ENCODE data around the gene LAMTOR2. TPM values are rescaled to one million over a fixed set of nuclear protein-coding genes. Genes with fewer than 3 reads are reported as not detected.

LAMTOR2 gene
- total RNA-seq, 1 experiment from 2014 or later, result 49.4 TPM

- H3K4me3 Mint-ChIP-seq (ENCODE audit: unreplicated experiment), result no peak overlapping the region
- intact Hi-C loops (cut with micrococcal nuclease; ENCODE audit: unreplicated experiment), result loop anchor here (5.0 kb wide), 1 partner anchor 58 kb away; no protein-coding TSS in a partner anchor
- peaks cover 8% of the 10 kb centered on the region for H3K4me1 Mint-ChIP-seq (ENCODE audit: low read depth, unreplicated experiment)
- no peak for TF ChIP-seq CTCF (IDR thresholded peaks at IDR 0.05; ENCODE audit: insufficient read depth in 1 of 2, low read depth in 1 of 2, low read length in 1 of 2, severe bottlenecking in 1 of 2, unreplicated experiment in 1 of 2)
- H3K27ac Mint-ChIP-seq (ENCODE audit: unreplicated experiment), result no peak overlapping the region
- no peaks in the 10 kb centered on the region for H3K9me3 ChIP-seq
- no peak for DNase-seq
- ChIA-PET POLR2A (no interaction called here), CTCF (interaction anchor here (0.7 kb wide), 1 partner anchor 88 kb away, joined by 3 read pairs; no protein-coding TSS in a partner anchor)
- no TSS peak for BruUV-seq (replicated peaks)
- peaks cover 66% of the 10 kb centered on the region for H3K36me3 Mint-ChIP-seq (ENCODE audit: insufficient read depth, unreplicated experiment)
- H3K4me1 ChIP-seq, result no peaks in the 10 kb centered on the region
- H3K9me3 Mint-ChIP-seq (ENCODE audit: unreplicated experiment), result no peaks in the 10 kb centered on the region
- no peaks in the 10 kb centered on the region for H3K27me3 ChIP-seq (replicated peaks; ENCODE audit: control insufficient read depth, insufficient read depth, low read length)
- peaks cover 3% of the 10 kb centered on the region; the same call in 1 of the 2 replicates for H3K36me3 ChIP-seq (ENCODE audit: control insufficient read depth, insufficient read depth, low read length)
- no peak overlapping the region for H3K4me3 ChIP-seq (ENCODE audit: low read depth, low read length)
- no peaks in the 10 kb centered on the region for H3K27me3 Mint-ChIP-seq (ENCODE audit: insufficient read depth, unreplicated experiment)
Measured at GRCh38 chr1:156065212-156065611, 10.6 kb downstream of the LAMTOR2 start.

GRCh38 chr1:156065871-156066270 lies 11.3 kb downstream of the LAMTOR2 start:
- peaks cover 3% of the 10 kb centered on the region; the same call in 1 of the 2 replicates for H3K36me3 ChIP-seq (ENCODE audit: control insufficient read depth, insufficient read depth, low read length)
- CTCF ChIA-PET, result interaction anchor here (0.7 to 1.1 kb wide), 9 partner anchors 40 to 435 kb away, joined by 3 to 8 read pairs (median 3); partner anchors contain the start of genes ARHGEF2 and KHDC4
- peaks cover 70% of the 10 kb centered on the region for H3K36me3 Mint-ChIP-seq (ENCODE audit: insufficient read depth, unreplicated experiment)

GRCh38 chr1:156067262-156067661 lies 12.7 kb downstream of the LAMTOR2 start:
- ChIA-PET POLR2A (no interaction called here), CTCF (interaction anchor here (1.2 kb wide), 1 partner anchor 70 kb away, joined by 4 read pairs; no protein-coding TSS in a partner anchor)
- no TSS peak for BruUV-seq (replicated peaks)
- Mint-ChIP-seq H3K9me3 (ENCODE audit: unreplicated experiment) (no peaks in the 10 kb centered on the region), H3K4me1 (ENCODE audit: low read depth, unreplicated experiment) (peaks cover 2% of the 10 kb centered on the region), H3K27ac (ENCODE audit: unreplicated experiment) (no peak overlapping the region), H3K27me3 (ENCODE audit: insufficient read depth, unreplicated experiment) (no peaks in the 10 kb centered on the region), H3K4me3 (ENCODE audit: unreplicated experiment) (no peak overlapping the region), H3K36me3 (ENCODE audit: insufficient read depth, unreplicated experiment) (peaks cover 74% of the 10 kb centered on the region)
- TF ChIP-seq CTCF (IDR thresholded peaks at IDR 0.05; ENCODE audit: insufficient read depth in 1 of 2, low read depth in 1 of 2, low read length in 1 of 2, severe bottlenecking in 1 of 2, unreplicated experiment in 1 of 2), result no peak
- intact Hi-C loops (cut with micrococcal nuclease; ENCODE audit: unreplicated experiment), result loop anchor here (5.0 kb wide), 1 partner anchor 60 kb away; no protein-coding TSS in a partner anchor
- no peak overlapping the region for H3K4me3 ChIP-seq (ENCODE audit: low read depth, low read length)
- H3K4me1 ChIP-seq, result no peaks in the 10 kb centered on the region
- peaks cover 4% of the 10 kb centered on the region; the same call in 1 of the 2 replicates for H3K36me3 ChIP-seq (ENCODE audit: control insufficient read depth, insufficient read depth, low read length)
- H3K27me3 ChIP-seq (replicated peaks; ENCODE audit: control insufficient read depth, insufficient read depth, low read length), result no peaks in the 10 kb centered on the region
- DNase-seq, result no peak
- H3K9me3 ChIP-seq, result no peaks in the 10 kb centered on the region

More at GRCh38 chr1:156065871-156066270, 11.3 kb downstream of the LAMTOR2 start:
- no peak overlapping the region for H3K4me3 Mint-ChIP-seq (ENCODE audit: unreplicated experiment)
- BruUV-seq (replicated peaks), result no TSS peak
- Histone ChIP-seq H3K4me1 (no peaks in the 10 kb centered on the region), H3K27me3 (replicated peaks; ENCODE audit: control insufficient read depth, insufficient read depth, low read length) (no peaks in the 10 kb centered on the region), H3K9me3 (no peaks in the 10 kb centered on the region), H3K4me3 (ENCODE audit: low read depth, low read length) (no peak overlapping the region)
- intact Hi-C loops (cut with micrococcal nuclease; ENCODE audit: unreplicated experiment), result loop anchor here (5.0 kb wide), 1 partner anchor 59 kb away; no protein-coding TSS in a partner anchor
- H3K4me1 Mint-ChIP-seq (ENCODE audit: low read depth, unreplicated experiment), result peaks cover 8% of the 10 kb centered on the region
- no peak for TF ChIP-seq CTCF (IDR thresholded peaks at IDR 0.05; ENCODE audit: insufficient read depth in 1 of 2, low read depth in 1 of 2, low read length in 1 of 2, severe bottlenecking in 1 of 2, unreplicated experiment in 1 of 2)
- POLR2A ChIA-PET, result no interaction called here
- H3K27me3 Mint-ChIP-seq (ENCODE audit: insufficient read depth, unreplicated experiment), result no peaks in the 10 kb centered on the region
- no peak for DNase-seq
- H3K9me3 Mint-ChIP-seq (ENCODE audit: unreplicated experiment), result no peaks in the 10 kb centered on the region
- H3K27ac Mint-ChIP-seq (ENCODE audit: unreplicated experiment), result no peak overlapping the region

Data from Caco-2 (cell line).